AG09309 (cell line): Measurements from ENCODE around the gene PET117.
"Not testable (repeated sequence)": the region's sequence is repeated elsewhere in the genome, so short reads cannot be mapped to it uniquely, and the experiment has no call there.

ENCODE experiments used
- DNase-seq: peaks from one replicate; pipeline ENCODE4 v3.0.0-alpha.2; 2010; ENCODE audit warnings: low read depth
- H3K4me3 ChIP-seq: 2 replicates; pipeline ENCODE4 v1.5.1; 2011; ENCODE audit warnings: mild to moderate bottlenecking, low read depth, low read length, moderate library complexity; ENCODE audit not compliant: control insufficient read depth
- TF ChIP-seq, protein P1 (sequence below): IDR thresholded peaks from 2 replicates; pipeline ENCODE4 v1.5.1; 2011; ENCODE audit warnings: mild to moderate bottlenecking, low read depth, low read length, inconsistent platforms; ENCODE audit not compliant: insufficient read depth, control insufficient read depth; ENCODE audit errors: missing control alignments

The PET117 gene, protein sequence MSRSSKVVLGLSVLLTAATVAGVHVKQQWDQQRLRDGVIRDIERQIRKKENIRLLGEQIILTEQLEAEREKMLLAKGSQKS

DNA sequence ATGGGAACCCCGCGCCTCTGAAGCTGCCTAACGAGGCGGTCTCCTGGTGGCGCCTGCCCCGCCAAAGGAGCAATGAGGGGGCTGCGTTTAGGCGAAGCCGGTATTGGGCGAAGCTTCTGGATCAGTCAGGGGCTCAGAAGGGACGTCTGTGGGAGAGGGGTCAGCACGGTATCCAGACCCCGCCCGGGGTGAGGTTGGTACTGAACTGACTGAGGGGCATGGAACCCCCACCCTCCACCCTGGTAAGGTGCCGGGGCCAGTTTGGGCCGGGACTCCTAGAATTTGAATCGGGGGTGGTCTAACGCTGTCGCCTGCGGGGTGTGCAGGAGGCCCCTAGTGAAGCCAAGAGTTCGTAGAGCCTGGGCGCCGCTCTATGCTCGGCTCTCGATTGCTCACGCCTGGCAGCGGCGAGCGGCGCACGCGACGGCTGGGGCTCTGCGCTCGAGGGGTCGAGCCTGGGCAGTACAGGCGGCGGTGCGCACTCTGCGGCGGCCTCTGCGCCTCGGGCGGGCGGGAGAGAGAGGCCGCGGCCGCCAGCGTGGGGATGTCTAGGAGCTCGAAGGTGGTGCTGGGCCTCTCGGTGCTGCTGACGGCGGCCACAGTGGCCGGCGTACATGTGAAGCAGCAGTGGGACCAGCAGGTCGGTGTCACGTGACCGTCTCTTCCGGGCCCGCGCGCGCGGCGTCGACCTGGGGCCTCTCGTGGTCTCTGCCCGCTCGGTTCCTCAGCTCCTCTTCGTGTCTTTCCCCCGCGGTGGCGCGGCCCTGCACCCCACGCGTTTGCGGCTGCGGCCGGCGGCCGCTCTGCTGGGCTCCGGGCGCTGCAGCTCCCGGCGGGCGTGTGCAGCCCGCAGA is at the start of gene PET117, which contains the start of gene KAT14:
Gene PET117 (plus strand): TSS at position 452 of the 854 bp plus-strand sequence. CDS start 93 bp downstream, at position 545.
Gene KAT14 (plus strand): TSS at position 452 of the 854 bp plus-strand sequence. CDS start 4,798 bp downstream, outside the sequence.
- peak; percentile 72 for DNase-seq
- peak within 1 kb of the TSS; percentile 89 for H3K4me3 ChIP-seq
- TF ChIP-seq, protein P1, sequence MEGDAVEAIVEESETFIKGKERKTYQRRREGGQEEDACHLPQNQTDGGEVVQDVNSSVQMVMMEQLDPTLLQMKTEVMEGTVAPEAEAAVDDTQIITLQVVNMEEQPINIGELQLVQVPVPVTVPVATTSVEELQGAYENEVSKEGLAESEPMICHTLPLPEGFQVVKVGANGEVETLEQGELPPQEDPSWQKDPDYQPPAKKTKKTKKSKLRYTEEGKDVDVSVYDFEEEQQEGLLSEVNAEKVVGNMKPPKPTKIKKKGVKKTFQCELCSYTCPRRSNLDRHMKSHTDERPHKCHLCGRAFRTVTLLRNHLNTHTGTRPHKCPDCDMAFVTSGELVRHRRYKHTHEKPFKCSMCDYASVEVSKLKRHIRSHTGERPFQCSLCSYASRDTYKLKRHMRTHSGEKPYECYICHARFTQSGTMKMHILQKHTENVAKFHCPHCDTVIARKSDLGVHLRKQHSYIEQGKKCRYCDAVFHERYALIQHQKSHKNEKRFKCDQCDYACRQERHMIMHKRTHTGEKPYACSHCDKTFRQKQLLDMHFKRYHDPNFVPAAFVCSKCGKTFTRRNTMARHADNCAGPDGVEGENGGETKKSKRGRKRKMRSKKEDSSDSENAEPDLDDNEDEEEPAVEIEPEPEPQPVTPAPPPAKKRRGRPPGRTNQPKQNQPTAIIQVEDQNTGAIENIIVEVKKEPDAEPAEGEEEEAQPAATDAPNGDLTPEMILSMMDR = no peak

DNA sequence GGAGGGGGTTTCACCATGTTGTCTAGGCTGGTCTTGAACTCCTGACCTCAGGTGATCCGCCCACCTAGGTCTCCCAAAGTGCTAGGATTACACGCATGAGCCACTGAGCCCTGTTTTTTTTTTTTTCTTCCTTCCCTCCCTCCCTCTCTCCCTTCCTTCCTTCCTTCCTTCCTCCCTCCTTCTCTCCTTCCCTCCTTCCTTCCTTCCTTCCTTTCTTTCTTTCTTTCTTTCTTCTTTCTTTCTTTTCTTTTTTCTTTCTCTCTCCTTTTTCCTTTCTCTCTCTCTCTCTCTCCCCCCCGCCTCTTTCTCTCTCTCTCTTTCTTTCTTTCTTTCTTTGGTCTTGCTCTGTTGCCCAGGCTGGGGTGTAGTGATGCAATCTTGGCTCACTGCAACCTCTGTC is 49.4 kb upstream of the PET117 start:
- not testable (repeated sequence) for DNase-seq, H3K4me3 ChIP-seq

DNA sequence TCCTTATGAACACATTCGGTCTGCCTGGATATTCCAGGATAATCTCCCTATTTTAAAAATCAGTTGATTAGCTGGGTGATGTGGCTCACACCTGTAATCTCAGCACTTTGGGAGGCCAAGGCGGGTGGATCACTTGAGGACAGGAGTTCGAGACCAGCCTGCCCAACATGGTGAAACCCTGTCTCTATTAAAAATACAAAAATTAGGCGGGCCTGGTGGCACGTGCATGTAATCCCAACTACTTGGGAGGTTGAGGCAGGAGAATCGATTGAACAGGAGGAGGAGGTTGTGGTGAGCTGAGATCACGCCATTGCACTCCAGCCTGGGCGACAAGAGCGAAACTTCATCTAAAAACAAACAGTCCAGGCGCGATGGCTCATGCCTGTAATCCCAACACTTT is 48.8 kb upstream of the PET117 start:
- not testable (repeated sequence) for DNase-seq, H3K4me3 ChIP-seq

DNA sequence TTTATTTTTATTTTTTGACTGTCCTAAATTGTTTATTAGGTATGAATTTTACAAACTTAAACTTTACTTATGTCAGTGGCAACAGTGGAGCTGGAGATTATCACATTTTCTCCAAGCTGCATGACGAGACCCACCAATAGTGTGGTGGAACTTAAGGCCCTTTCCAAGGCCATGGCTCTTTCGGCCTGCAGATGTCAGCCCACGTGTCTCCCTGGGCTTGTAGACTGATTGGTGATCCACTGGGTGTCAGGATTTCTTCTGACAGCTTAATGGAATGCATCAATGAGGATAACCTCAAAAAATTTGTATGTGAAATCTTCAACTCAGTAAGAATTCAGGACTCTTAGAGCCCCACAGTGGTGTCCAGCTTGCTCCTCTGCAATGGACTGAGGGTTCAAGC is 47.6 kb upstream of the PET117 start:
- TF ChIP-seq, protein P1 = no peak
- no peak for DNase-seq
- H3K4me3 ChIP-seq = no peak overlapping the region

DNA sequence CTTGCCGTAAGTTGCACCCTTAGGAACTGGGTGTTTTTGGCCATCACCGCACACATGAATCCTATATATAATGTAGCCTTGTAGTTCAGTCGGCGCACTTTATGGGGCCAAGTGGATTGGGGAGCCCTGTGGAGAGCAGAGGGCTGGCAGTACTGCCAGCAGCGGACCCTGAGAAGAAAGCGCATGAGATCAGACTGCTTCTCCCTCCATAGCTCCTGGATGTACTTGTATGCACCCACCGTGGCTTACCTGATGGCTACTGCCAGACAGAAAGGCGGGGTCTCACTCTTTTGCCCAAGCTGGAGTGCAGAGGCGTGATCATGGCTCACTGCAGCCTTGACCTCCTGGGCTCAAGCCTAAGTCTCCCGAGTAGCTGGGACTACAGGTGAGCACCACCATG is 47.2 kb upstream of the PET117 start:
- DNase-seq = no peak
- TF ChIP-seq, protein P1 = no peak
- H3K4me3 ChIP-seq = no peak overlapping the region

DNA sequence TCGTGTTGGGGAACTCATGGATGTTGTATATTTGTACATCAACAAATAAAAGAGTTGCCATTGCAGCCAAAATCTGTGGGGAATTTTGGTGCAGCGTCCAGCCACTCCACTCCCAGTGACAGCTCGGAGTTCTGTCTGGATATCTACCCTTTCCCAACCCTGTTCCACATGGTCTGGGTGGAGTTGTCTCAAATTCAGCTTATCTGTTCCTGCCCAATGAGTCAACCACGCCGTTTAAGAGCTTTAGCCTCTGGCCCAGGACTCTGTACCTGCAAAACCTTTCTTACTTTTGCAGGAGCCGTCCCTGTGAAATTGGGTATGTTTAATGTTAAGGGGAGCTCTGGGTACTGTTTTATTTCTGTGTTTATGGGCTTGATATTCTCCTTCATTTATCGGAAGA is 46.0 kb upstream of the PET117 start:
- TF ChIP-seq, protein P1 = no peak
- no peak overlapping the region for H3K4me3 ChIP-seq
- no peak for DNase-seq

DNA sequence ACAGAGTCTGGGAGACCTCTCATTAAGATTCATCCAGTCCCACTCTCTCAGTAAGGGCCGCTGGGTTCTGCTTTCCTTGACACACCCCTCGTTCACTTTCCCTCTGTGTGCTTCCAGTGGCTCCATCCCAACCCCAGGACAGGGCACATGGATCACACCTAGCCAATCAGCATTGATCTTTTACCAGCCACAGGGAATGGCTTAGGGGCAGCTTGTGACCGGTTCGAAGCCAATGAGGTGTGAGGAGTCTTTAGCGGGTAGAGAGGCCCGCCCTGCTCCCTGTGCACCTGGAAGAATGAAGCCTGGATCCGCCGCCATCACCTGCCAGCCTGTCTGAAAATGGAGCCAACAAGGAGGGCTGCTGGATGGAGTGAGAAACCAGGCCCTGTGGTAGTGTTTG is 44.8 kb upstream of the PET117 start:
- H3K4me3 ChIP-seq = no peak overlapping the region
- DNase-seq = no peak
- TF ChIP-seq, protein P1 = no peak
